ENCODE measurements around the gene IRF2BPL. TPM values are rescaled to one million over a fixed set of nuclear protein-coding genes. Genes with fewer than 3 reads are reported as not detected.

Gene IRF2BPL
- total RNA-seq, 1 donor from 2014 or later: 14.5 TPM

GRCh38 chr14:77014004-77014604 is 14.4 kb downstream of the IRF2BPL start:
- ATAC-seq (ENCODE audit: low read depth): no peak
- Mint-ChIP-seq H3K27ac (no peak overlapping the region), H3K27me3 (peaks cover 7% of the 10 kb centered on the region), H3K4me3 (no peak overlapping the region), H3K9me3 (no peaks in the 10 kb centered on the region), H3K36me3 (ENCODE audit: low read depth) (no peaks in the 10 kb centered on the region), H3K4me1 (no peaks in the 10 kb centered on the region)
- ChIA-PET POLR2A (no interaction called here), CTCF (no interaction called here)
- intact Hi-C loops (cut with micrococcal nuclease): no loop called here
- TF ChIP-seq CTCF (IDR thresholded peaks at IDR 0.05): no peak
- no peak for DNase-seq

- Mint-ChIP-seq H3K36me3 (ENCODE audit: low read depth) (no peaks in the 10 kb centered on the region), H3K4me1 (no peaks in the 10 kb centered on the region), H3K27me3 (peaks cover 7% of the 10 kb centered on the region), H3K9me3 (no peaks in the 10 kb centered on the region), H3K4me3 (no peak overlapping the region), H3K27ac (no peak overlapping the region)
- intact Hi-C loops (cut with micrococcal nuclease): no loop called here
- CTCF ChIA-PET: no interaction called here
- no peak for TF ChIP-seq CTCF (IDR thresholded peaks at IDR 0.05)
- ATAC-seq (ENCODE audit: low read depth) (no peak), DNase-seq (no peak)
- POLR2A ChIA-PET: no interaction called here
These were observed 16.2 kb downstream of the IRF2BPL start for GRCh38 chr14:77012193-77012765.

GRCh38 chr14:77011245-77011644 is 17.3 kb downstream of the IRF2BPL start:
- Mint-ChIP-seq H3K27ac (no peak overlapping the region), H3K4me3 (no peak overlapping the region), H3K9me3 (no peaks in the 10 kb centered on the region), H3K36me3 (ENCODE audit: low read depth) (no peaks in the 10 kb centered on the region), H3K4me1 (peaks cover 4% of the 10 kb centered on the region), H3K27me3 (peaks cover 7% of the 10 kb centered on the region)
- CTCF ChIA-PET: no interaction called here
- POLR2A ChIA-PET: no interaction called here
- ATAC-seq (ENCODE audit: low read depth) (no peak), DNase-seq (no peak)
- TF ChIP-seq CTCF (IDR thresholded peaks at IDR 0.05): no peak
- intact Hi-C loops (cut with micrococcal nuclease): no loop called here

- no peak for TF ChIP-seq CTCF (IDR thresholded peaks at IDR 0.05)
- Mint-ChIP-seq H3K27me3 (peaks cover 7% of the 10 kb centered on the region), H3K36me3 (ENCODE audit: low read depth) (no peaks in the 10 kb centered on the region), H3K4me3 (no peak overlapping the region), H3K9me3 (no peaks in the 10 kb centered on the region), H3K27ac (no peak overlapping the region), H3K4me1 (peaks cover 4% of the 10 kb centered on the region)
- intact Hi-C loops (cut with micrococcal nuclease): no loop called here
- ChIA-PET POLR2A (interaction anchor here (1.0 kb wide), 1 partner anchor 11 kb away, joined by 9 read pairs; no protein-coding TSS in a partner anchor), CTCF (interaction anchor here (1.4 kb wide), 1 partner anchor 136 kb away, joined by 3 read pairs; no protein-coding TSS in a partner anchor)
- no peak for ATAC-seq (ENCODE audit: low read depth)
- DNase-seq: no peak
These were observed 19.5 kb downstream of the IRF2BPL start for GRCh38 chr14:77009014-77009413.

GRCh38 chr14:77008541-77008940 is 20.0 kb downstream of the IRF2BPL start:
- Mint-ChIP-seq H3K27ac (no peak overlapping the region), H3K9me3 (no peaks in the 10 kb centered on the region), H3K4me3 (no peak overlapping the region), H3K4me1 (peaks cover 4% of the 10 kb centered on the region), H3K36me3 (ENCODE audit: low read depth) (no peaks in the 10 kb centered on the region), H3K27me3 (peaks cover 7% of the 10 kb centered on the region)
- CTCF ChIA-PET: interaction anchor here (1.4 kb wide), 1 partner anchor 135 kb away, joined by 3 read pairs; no protein-coding TSS in a partner anchor
- DNase-seq (no peak), ATAC-seq (ENCODE audit: low read depth) (no peak)
- POLR2A ChIA-PET: interaction anchor here (1.0 kb wide), 1 partner anchor 11 kb away, joined by 9 read pairs; no protein-coding TSS in a partner anchor
- intact Hi-C loops (cut with micrococcal nuclease): no loop called here
- no peak for TF ChIP-seq CTCF (IDR thresholded peaks at IDR 0.05)

Data from activated B cell treated with CpG ODN at 0.5 μM for 24 hours (primary cell).